HG03457 (cell line): ENCODE measurements around the gene GGCX.
A peak's percentile ranks its signal among the peaks of the same experiment; 100 is the strongest.
"Not testable (repeated sequence)": the region's sequence is repeated elsewhere in the genome, so short reads cannot be mapped to it uniquely, and the experiment has no call there.

Source experiments
- ATAC-seq: cut with Tn5 transposase; IDR thresholded peaks from one replicate; pipeline ENCODE4 v1.9.1; 2021; ENCODE audit warnings: moderate number of reproducible peaks; ENCODE audit not compliant: unreplicated experiment

The GGCX gene

DNA sequence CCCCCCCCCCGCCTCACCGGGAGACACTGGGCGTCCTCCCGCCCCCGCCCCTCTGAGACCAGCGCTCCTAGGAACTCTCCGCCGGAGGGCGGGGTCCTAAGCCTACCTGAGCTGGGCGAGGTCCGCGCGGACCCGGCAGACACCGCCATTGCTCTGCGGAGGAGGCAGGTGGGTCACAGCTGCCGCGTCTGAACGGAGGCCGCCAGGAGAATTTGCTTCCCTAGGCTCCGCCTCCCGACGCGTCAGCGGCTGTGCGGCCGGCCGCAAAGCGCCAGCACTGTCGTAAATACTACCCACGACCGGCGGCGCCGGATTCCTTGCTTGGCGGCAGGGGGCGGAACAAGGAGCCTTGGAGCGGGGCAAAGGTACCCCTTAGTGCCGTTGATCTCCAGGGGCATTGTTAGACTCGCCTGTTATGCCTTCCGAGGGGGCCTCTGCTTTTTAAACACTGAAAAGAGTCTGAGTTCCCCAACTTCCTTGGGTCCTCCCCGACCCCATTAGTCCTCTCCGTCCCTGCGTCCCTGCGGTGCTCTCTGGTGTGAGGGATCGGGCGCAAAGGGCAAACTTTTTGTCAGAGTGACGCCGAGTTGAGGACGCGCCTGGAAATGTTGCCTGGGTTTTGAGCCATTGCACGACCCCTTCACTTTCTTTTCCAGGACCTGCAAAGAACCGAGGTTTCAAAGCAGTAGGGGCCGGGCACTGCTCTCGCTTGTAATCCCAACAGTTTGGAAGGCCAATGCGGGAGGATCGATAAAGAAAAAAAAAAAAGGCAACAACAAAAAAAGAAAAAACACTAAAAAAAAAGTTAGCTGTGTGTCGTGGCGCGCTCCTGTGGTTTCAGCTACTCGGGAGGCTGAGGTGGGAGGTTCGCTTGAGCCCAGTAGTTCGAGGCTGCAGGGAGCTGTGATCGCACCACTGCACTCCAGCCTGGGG, at the start of gene GGCX:
Gene GGCX (minus strand): TSS at position 214 of the 933 bp plus-strand sequence. CDS start 65 bp downstream, at position 149.
- ATAC-seq: peak; percentile 75

DNA sequence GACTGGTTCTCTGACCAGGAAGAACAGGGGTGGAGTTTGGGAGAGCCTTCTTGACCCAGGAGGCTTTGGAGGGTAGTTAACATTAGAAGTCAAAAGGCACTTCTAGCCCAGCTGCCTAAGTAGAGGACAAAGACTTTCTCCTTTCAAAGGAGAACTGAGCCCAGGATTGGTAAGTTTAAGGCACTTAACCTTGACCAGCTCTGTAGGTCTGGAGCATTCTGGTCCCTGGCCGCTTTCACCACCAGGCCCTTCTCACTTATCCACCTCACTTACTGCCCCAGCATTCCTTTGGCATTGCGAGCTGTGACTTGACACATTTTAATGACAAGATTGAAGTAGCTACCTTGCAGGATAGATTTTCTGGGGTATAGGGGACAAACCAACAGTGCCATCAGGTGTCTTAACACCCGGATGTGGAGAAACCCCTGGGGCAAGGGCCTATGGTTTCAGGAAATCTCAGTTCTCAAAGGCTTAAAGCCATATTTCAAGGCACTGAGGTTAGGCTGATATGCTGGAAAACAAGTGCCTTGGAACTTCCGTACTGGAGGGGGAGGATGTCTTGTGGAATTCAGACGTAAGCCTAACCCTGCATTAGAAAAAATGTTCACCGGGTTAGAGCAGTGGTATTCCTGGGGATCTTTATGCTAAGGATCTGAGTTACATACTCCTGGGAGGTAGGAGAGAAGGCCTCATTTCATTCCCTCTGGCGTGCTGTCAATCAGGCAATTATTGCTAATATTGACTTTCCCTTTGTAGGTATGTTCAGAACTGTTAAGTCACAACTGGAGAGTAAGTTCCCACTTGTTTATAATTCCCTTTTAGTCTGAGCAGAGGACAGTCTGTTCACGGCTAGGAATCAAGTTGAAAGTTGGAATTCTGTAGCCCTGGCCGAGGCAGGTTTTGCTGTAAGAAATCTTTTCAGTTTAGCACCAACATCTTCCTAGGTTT, 46.2 kb upstream of the GGCX start:
- ATAC-seq: no peak

DNA sequence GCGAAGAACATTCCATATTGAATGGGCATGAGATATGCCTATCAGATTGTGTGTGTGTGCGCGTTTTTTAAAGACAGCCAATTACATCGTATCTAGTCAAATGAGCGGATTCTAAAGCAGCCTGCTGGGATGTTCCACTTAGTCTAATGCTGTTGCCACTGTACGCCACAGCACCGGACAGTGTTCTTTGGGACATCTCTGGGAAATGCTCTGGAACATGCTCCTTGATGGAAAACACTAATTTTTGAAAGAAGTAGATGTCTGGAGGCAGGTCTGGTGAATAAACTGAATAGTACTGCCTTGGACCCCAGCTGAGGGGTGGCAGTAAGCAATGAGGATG, 44.8 kb upstream of the GGCX start:
- ATAC-seq: no peak

DNA sequence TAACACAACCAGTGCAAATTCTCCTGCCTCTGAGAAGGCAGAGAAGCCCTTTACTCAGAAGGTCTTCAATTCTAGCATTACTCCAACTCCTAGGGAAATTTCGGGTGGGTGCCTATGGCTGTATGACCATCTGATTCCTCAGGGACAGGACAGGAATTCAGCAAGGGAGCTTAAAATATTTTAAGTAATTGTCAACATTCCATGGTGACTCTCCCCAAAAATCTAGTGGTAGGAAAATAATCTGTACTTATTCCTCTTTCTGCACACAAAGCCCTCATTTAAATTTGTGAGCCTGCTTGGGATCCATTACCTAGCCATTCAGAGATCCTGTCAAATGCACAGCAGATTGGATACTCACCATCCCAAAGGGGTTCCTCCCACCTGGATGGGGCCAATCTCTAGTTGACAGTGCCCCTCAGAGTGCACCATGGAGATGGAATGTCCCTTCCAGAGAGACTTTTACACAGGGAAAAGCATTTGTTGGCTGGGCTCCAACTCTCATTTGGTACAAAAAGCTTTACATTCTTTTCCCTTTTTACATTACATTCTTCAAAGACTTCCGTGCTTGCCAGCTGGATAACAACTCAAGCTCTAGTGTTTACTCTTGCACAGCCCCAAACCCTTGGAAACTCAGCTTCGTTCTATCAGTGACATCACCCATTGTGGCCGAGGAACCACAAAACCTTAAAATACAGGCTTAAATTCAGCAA, 44.3 kb upstream of the GGCX start:
- ATAC-seq: no peak

DNA sequence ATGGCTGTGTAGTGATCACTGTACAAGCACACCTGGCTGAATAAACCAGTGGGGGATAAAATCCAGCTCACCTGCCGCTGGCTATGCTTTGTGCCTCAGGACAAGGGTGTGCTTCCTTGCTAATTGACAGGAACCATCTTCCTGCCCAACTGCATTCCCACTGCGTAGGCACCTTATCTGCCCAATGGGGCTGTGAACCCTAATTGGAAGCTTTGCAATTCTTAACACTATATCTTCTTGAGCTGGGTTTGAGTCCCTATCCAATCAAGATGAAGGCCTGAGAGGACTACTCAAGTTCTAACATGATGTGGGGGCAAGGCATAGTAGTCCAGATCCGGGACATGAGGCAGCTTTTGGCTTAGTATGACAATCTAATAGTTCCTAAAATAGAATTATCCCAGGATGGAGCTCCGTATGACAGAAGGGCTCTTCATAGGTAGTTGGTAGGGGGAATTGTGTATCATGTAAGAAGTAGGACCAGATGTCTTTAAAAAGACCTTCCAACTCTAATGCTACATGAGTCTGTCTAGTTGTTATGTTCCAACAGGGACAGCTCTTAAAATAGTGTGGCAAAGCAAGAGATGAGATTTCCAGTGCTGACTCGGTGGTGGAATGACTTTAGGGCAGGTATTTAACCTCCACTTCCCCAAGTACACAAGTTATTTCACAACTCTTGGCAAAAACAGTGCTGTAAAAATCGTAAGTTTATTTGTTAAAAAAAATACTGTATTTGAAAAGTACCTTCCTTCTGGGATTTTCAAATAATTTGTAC, 43.5 kb upstream of the GGCX start:
- ATAC-seq: no peak

DNA sequence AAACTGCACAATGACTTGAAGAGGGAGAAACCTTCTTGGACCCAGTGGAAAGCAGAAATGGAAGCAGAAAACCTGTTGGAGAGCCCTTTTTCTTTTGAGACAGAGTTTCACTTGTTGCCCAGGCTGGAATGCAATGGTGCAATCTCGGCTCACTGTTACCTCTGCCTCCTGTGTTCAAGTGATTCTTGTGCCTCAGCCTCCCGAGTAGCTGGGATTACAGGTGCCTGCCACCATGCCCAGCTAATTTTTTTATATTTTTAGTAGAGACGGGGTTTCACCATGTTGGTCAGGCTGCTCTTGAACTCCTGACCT, 42.8 kb upstream of the GGCX start:
- ATAC-seq: not testable (repeated sequence)

DNA sequence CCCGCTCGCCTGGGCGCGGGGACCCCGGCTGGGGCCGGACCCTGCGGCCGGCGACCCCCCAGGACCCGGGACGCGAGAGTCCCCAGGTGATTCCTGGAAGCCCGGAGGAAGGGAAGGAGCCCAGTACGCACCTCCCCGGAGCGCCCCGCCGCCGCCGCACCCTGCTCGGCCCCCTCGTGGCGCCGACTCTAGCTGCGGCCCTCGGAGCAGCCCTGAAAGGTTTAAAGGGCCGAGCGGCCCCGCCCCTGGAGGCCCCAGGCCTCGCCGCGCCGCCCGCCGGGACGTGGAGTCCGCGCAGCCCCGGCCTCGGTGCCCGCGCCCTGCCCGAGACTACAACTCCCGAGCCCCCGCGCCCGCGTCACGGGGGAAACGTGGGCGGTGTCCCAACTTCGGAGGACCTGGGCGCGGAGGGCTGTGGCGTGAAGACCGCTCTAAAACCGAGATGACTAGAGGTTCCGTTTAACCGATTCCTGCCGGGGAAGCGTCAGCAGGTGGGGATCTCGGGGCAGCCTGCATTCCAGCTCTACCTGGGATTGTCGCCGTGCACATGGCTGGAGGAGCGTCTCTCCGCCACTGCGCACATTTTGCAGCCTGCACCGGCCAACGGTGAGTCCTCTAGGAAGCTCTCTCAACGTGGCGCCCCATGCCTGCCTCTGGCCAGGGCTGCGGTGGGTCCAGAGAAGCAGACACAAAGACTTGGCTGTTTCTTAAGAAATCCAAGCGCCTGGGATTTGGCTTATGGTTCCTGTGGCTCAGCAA, 41.4 kb upstream of the GGCX start, which contains the start of gene TMEM150A:
Gene TMEM150A (minus strand): TSS at position 223 of the 759 bp plus-strand sequence. CDS start 750 bp downstream, outside the sequence.
- peak; percentile 87 for ATAC-seq

DNA sequence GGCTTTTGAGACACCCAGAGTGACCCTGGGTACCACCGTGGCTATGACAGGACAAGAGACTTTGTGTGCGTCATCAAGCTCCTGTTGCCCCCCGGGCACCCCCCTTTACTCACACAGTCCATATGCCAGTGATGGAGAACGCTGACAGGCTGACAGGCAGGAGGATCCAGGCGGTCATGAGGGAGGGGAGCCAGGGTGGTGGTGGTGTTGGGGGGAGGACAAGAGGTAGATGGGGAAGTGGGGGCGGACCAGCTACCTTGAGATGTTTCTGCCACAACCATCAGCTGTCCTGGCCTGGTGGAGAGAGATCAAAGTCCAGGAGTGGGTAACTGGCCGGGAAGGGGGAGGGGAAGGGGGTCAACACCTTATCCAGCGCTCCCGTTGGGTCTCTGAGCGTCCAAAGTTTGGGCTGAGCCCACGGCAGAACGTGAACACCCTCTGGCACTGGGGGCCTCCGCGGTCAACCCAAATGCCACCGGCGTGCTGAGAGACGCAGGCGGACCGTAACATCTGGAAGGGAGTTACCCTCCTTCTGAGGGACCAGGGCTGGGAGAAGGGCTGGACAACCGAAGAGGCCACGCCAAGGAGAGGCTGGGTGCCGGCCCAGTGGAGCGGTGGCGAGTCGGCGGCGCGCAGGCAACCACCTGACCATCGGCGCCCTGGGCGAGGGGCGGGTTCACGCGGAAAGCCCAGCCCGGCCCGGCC, 40.6 kb upstream of the GGCX start:
- peak; percentile 12 for ATAC-seq

DNA sequence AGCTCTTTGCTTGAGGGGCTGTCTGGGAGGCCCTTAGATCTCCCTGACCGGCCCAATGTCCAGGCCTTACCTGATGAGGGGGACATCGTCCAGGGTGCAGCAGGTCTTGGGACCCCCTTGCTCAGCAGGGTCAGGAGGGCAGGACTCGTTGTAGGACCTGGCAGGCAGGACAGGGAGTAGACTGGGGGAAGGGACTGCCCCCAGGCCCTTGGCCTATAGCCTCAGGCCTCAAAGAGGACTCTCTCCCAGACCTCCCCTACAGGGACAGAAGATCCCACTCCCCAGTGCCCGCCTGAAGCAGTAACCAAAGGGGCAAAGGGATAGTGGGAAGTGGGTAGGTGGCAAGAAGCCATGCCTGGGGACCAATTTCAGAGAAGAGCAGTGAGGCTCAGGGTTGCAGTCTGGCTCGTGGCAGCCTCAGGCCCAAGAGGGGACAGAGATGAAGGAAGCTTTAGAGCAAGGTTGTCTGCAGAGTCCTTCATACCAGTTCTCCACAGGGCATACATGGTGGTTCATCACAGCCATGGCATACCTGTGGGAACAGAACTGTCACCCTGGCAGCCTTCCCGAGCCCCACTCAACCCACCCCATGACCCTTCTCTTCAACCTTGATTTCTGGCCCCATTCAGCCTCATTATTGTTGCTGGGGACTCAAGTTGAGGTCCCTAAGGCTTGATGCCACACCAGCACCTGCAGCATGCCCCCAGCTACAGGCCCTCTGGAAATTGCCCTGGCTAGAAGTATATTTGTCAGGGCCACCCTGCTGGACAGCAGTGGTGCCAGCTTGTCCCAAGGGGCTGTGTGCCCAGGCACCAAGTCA, 39.9 kb upstream of the GGCX start:
- ATAC-seq: no peak

DNA sequence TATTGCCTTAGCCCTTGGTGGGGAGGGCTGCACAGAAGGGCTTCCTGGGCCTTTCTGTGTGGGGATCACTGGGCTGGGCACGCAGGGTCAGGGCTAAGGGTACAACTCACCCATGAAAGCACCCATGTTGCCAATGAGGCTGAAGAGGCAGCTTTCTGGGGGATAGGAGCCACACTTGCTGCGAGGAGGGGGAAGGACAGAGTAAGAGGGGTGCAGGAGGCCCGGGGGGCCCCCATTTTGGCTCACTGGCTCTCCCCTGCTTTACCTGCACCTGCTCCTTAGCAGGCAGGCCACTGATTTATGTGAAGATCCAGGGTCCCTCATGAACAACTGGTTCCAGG, 38.9 kb upstream of the GGCX start:
- ATAC-seq: no peak

DNA sequence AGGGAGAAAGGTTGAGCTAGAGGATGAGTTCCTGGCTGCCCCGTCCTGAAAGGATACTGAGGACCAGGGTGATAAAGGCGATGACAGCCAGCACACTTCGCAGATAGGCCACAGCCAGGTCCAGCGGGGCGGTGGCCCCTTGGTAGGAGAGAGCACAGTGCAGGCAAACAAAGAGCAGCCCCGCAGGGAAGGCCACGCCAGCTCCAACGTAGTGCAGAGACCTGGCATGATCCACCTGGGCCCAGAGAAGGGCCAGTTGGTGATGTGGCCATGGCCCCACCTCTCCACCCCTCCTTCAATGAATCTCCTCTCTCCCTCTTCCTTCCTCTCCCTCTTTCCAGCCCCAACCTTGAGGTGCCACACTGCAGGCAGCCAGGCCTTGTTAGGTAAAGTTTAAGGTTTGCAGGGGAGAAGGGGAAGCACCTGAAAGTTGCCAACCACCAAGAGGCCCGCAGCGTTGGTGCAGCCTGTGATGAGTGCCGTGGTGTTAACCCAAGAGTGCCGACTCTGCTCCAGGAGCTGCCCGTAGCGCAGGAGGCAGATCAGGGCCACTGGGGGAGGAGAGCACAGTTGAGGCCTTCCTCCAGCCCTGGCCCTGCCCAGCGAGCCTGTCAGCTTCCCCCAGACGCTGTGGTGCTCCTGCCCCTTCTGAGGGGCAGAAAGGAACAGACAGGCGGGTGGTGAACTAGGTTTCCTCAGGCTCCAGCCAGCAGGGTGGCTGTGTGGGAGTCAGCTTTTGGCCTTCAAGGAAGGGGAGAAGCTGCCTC, 38.4 kb upstream of the GGCX start:
- ATAC-seq: no peak

DNA sequence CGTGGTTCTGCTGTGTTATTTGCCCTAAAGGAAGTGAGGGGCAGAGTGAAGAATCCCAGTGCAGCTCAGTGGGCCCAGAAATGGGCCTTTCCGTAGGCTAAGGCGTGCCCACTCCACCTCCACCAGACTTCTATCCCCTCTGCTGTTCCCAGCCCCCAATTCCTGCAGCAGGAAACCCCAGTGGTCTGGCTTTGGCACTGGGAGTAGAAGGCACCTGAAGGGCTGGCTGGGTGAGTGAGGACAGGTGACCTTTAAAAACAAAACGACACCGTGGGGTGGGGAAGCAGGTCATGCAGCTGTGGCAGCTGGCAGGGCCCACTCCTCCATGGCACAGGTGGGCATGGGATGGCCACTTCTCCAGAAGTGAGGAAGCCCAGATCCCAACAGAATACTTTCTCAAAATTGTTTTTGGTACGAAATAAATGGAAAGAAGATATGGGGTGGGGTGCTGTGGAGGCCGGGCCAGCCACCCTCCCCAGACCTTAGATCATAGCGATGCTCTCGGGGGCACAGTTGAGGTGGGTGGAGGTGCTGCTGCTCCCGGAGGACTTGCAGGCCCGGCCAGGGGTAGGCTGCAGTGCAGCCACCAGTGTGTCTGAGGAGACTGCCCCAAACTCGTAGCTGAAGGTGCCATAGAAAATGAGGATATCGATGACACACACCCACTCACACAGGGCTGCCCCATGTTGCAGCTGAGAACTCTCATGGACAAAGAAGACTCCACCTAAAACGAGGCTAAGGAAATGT, 37.5 kb upstream of the GGCX start:
- ATAC-seq: no peak

DNA sequence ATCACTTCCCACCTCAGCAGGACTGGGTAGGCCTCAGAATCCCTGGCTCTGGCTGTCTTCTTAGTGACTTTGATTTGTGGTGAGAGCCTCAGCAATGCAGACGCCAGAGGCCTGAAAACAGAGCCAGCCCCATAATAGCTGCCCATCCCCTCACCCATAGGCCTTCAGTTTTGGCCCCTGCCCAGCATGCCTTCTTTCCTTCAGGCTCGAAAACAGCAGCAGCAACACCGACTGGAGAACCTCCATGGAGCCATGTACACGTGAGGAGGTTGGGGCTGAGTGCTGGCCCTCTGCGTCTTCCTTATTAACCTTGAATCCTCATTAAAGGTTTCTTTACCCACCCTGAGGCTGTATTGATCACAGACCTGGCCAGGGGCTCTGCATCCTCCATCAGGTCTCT, 35.9 kb upstream of the GGCX start:
- no peak for ATAC-seq

DNA sequence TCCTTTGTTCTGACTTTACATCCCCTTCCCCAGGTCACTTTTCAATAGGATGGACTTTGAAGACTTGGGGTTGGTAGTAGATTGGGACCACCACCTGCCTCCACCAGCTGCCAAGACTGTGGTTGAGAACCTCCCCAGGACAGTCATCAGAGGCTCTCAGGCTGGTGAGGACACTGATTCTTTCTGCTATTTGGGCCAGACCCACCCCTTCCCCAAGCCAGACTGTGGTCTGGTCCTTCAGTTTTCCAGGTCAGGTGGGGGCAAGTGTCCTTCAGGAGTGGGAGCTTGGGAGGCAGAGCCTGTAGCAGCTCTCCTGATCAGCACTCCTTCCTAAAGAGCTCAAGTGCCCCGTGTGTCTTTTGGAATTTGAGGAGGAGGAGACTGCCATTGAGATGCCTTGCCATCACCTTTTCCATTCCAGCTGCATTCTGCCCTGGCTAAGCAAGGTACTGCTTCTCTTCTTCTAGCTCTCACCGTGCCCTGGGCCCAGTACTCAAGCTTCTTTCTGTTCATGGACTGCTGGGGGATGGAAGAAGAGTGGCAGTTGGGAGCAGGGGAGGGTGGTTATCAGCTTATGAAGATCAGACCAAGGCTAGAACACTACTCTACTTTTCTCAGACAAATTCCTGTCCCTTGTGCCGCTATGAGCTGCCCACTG, 35.3 kb upstream of the GGCX start:
- no peak for ATAC-seq

DNA sequence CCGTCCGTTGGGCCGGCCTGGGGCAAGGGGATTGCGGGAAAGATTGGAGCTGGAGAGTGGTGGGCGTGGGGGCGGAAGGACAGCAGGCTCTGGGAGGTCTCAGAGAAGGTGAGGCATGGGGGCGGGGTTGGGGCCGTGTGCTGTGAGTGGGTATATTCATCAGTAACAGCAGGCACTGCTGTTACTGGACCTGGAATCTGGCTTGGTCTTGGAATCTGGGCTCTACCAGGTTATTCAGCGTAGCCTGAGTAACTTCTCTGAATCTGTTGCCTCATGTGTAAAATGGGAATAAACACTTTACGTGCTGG, 34.7 kb upstream of the GGCX start:
- no peak for ATAC-seq

DNA sequence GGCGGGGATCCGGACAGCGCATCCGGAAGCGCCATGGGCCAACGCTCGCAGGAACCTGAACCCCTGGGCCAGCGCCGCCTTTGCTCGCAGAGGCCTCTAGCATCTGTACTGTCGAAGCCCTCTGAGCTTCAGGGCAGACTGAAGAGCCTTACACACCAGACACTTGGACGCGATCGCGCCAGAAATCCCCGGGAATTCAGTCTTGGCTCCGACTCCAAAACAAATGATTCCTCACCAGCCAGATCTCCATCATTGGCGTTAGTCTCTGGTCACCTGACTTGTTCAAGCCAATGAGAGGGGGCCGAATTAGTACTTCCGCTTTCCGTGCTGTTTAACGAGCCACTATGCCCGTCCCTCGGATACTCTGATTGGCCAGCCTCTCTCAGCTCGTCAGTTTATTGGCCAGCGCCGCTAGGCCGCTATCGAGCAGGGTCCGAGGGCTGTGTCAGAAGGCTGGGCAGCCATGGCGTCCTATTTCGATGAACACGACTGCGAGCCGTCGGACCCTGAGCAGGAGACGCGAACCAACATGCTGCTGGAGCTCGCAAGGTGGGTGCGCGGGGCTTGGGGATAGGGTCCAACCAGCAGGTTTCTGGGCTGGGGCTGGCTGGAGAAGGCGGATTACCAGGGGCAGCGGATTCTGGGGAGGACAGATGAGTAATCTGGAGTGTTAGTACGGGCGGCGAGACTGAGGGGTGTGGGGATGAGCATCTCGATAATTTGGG, 34.2 kb upstream of the GGCX start, which contains the start of gene RNF181:
Gene RNF181 (plus strand): TSS at position 445 of the 725 bp plus-strand sequence. CDS start 19 bp downstream, at position 464.
- peak; percentile 95 for ATAC-seq
